ENCODE measurements around the gene COQ2. TPM values are rescaled to one million over a fixed set of nuclear protein-coding genes. Genes with fewer than 3 reads are reported as not detected.

COQ2 gene
- total and polyA plus RNA-seq, 2 experiments from 2014 or later, result 21.1 to 25.3 TPM

Small RNA genes within 50 kb of the gene (small RNA-seq; reads per million reads assigned to genes)
- not detected for gene AC114781.3 (ENCODE audit: low replicate concordance)

Other genes with a start within 250 kb of the COQ2 start
- 34.2 and 46.6 TPM in 2 replicates for gene COPS4, start 249.6 kb downstream of the COQ2 start, total RNA-seq (2014; rRNA removed; shearing (Covaris generic))
- gene COPS4, start 249.6 kb downstream of the COQ2 start, polyA plus RNA-seq (2016; fragmentation: Nextera tagmentation; extraction: Ambion mirVana), result 19.9 and 23.7 TPM in 2 replicates
- gene PLAC8, start 170.1 kb downstream of the COQ2 start, total RNA-seq (2014; rRNA removed; shearing (Covaris generic)), result 0.83 and 1.9 TPM in 2 replicates
- 1.2 and 1.6 TPM in 2 replicates for gene PLAC8, start 170.1 kb downstream of the COQ2 start, polyA plus RNA-seq (2016; fragmentation: Nextera tagmentation; extraction: Ambion mirVana)
- gene HPSE, start 50.0 kb upstream of the COQ2 start, total RNA-seq (2014; rRNA removed; shearing (Covaris generic)), result 2.9 and 3.0 TPM in 2 replicates
- 1.8 and 2.2 TPM in 2 replicates for gene HPSE, start 50.0 kb upstream of the COQ2 start, polyA plus RNA-seq (2016; fragmentation: Nextera tagmentation; extraction: Ambion mirVana)
- gene HELQ, start 171.0 kb upstream of the COQ2 start, total RNA-seq (2014; rRNA removed; shearing (Covaris generic)), result 6.8 and 8.1 TPM in 2 replicates
- gene HELQ, start 171.0 kb upstream of the COQ2 start, polyA plus RNA-seq (2016; fragmentation: Nextera tagmentation; extraction: Ambion mirVana), result 4.3 and 6.8 TPM in 2 replicates
- gene MRPS18C, start 171.3 kb upstream of the COQ2 start, total RNA-seq (2014; rRNA removed; shearing (Covaris generic)), result 26.8 and 40.6 TPM in 2 replicates
- 172 and 197 TPM in 2 replicates for gene MRPS18C, start 171.3 kb upstream of the COQ2 start, polyA plus RNA-seq (2016; fragmentation: Nextera tagmentation; extraction: Ambion mirVana)
- gene ABRAXAS1, start 200.3 kb upstream of the COQ2 start, total RNA-seq (2014; rRNA removed; shearing (Covaris generic)), result 25.2 and 26.8 TPM in 2 replicates
- gene ABRAXAS1, start 200.3 kb upstream of the COQ2 start, polyA plus RNA-seq (2016; fragmentation: Nextera tagmentation; extraction: Ambion mirVana), result 5.7 and 8.0 TPM in 2 replicates